Measurements from ENCODE around the gene LEKR1. TPM values are rescaled to one million over a fixed set of nuclear protein-coding genes. Genes with fewer than 3 reads are reported as not detected.

Gene LEKR1
- 1 to 10 TPM in 1 of 2 experiments, under 1 TPM in 1; 0.76 to 1.1 TPM for total RNA-seq

GRCh38 chr3:156826144-156826895, at the start of gene LEKR1:
LEKR1 (plus strand) TSS chr3:156826353; CDS start chr3:156829330, 2,977 bp downstream.
- DNase-seq = peak; percentile 78
- ATAC-seq = peak; percentile 83
- Mint-ChIP-seq H3K27ac (peak within 1 kb of the TSS; percentile 93), H3K36me3 (peaks cover 3% of the 10 kb centered on the region), H3K27me3 (no peaks in the 10 kb centered on the region), H3K4me1 (peaks cover 26% of the 10 kb centered on the region), H3K9me3 (ENCODE audit: low read depth) (no peaks in the 10 kb centered on the region), H3K4me3 (peak within 1 kb of the TSS; percentile 96)
- CTCF ChIA-PET = no interaction called here

- H3K4me1 Mint-ChIP-seq = peaks cover 1% of the 10 kb centered on the region
- peaks cover 2% of the 10 kb centered on the region for H3K36me3 Mint-ChIP-seq
- no peak for ATAC-seq
- CTCF ChIA-PET = interaction anchor here (1.1 kb wide), 1 partner anchor 26 kb away, joined by 3 read pairs; no protein-coding TSS in a partner anchor
- no peaks in the 10 kb centered on the region for H3K9me3 Mint-ChIP-seq (ENCODE audit: low read depth)
- no peak overlapping the region for H3K27ac Mint-ChIP-seq
- no peak overlapping the region for H3K4me3 Mint-ChIP-seq
- no peak for DNase-seq
- H3K27me3 Mint-ChIP-seq = no peaks in the 10 kb centered on the region
These were observed 49.3 kb upstream of the LEKR1 start for GRCh38 chr3:156776871-156777270.

- no peak for ATAC-seq
- peaks cover 9% of the 10 kb centered on the region for H3K4me1 Mint-ChIP-seq
- no peak overlapping the region for H3K4me3 Mint-ChIP-seq
- DNase-seq = no peak
- H3K9me3 Mint-ChIP-seq (ENCODE audit: low read depth) = no peaks in the 10 kb centered on the region
- H3K27me3 Mint-ChIP-seq = no peaks in the 10 kb centered on the region
- H3K36me3 Mint-ChIP-seq = peaks cover 9% of the 10 kb centered on the region
- no peak overlapping the region for H3K27ac Mint-ChIP-seq
- CTCF ChIA-PET = no interaction called here
These were observed 44.6 kb upstream of the LEKR1 start for GRCh38 chr3:156781310-156782230.

GRCh38 chr3:156782319-156782718, 43.8 kb upstream of the LEKR1 start:
- ATAC-seq = no peak
- CTCF ChIA-PET = no interaction called here
- no peak for DNase-seq

GRCh38 chr3:156782921-156783320, 43.2 kb upstream of the LEKR1 start:
- Mint-ChIP-seq H3K27me3 (no peaks in the 10 kb centered on the region), H3K4me3 (no peak overlapping the region), H3K4me1 (peaks cover 21% of the 10 kb centered on the region), H3K27ac (no peak overlapping the region), H3K9me3 (ENCODE audit: low read depth) (no peaks in the 10 kb centered on the region), H3K36me3 (peaks cover 11% of the 10 kb centered on the region)
- no peak for DNase-seq
- ATAC-seq = no peak
- CTCF ChIA-PET = no interaction called here

More at GRCh38 chr3:156782319-156782718, 43.8 kb upstream of the LEKR1 start:
- peaks cover 15% of the 10 kb centered on the region for H3K4me1 Mint-ChIP-seq
- no peaks in the 10 kb centered on the region for H3K9me3 Mint-ChIP-seq (ENCODE audit: low read depth)
- H3K4me3 Mint-ChIP-seq = no peak overlapping the region
- H3K36me3 Mint-ChIP-seq = peaks cover 9% of the 10 kb centered on the region
- no peak overlapping the region for H3K27ac Mint-ChIP-seq
- H3K27me3 Mint-ChIP-seq = no peaks in the 10 kb centered on the region

GRCh38 chr3:156787001-156787400, 39.2 kb upstream of the LEKR1 start:
- DNase-seq (peak; percentile 44), ATAC-seq (peak; percentile 56)
- H3K27ac Mint-ChIP-seq = peak overlapping the region; percentile 35
- H3K27me3 Mint-ChIP-seq = no peaks in the 10 kb centered on the region
- CTCF ChIA-PET = no interaction called here
- peaks cover 31% of the 10 kb centered on the region for H3K4me1 Mint-ChIP-seq
- H3K4me3 Mint-ChIP-seq = no peak overlapping the region
- no peaks in the 10 kb centered on the region for H3K9me3 Mint-ChIP-seq (ENCODE audit: low read depth)
- H3K36me3 Mint-ChIP-seq = peaks cover 15% of the 10 kb centered on the region

GRCh38 chr3:156787926-156788663, 38.1 kb upstream of the LEKR1 start:
- ATAC-seq (peak; percentile 67), DNase-seq (peak; percentile 48)
- no peak overlapping the region for H3K27ac Mint-ChIP-seq
- H3K9me3 Mint-ChIP-seq (ENCODE audit: low read depth) = no peaks in the 10 kb centered on the region
- CTCF ChIA-PET = interaction anchor here (1.0 kb wide), 1 partner anchor 349 kb away, joined by 4 read pairs; no protein-coding TSS in a partner anchor
- H3K36me3 Mint-ChIP-seq = peaks cover 21% of the 10 kb centered on the region
- H3K4me3 Mint-ChIP-seq = no peak overlapping the region
- H3K27me3 Mint-ChIP-seq = no peaks in the 10 kb centered on the region
- H3K4me1 Mint-ChIP-seq = peaks cover 42% of the 10 kb centered on the region

- ATAC-seq (no peak), DNase-seq (no peak)
- CTCF ChIA-PET = no interaction called here
- Mint-ChIP-seq H3K36me3 (peaks cover 22% of the 10 kb centered on the region), H3K9me3 (ENCODE audit: low read depth) (no peaks in the 10 kb centered on the region), H3K27ac (no peak overlapping the region), H3K27me3 (no peaks in the 10 kb centered on the region), H3K4me3 (no peak overlapping the region), H3K4me1 (peaks cover 47% of the 10 kb centered on the region)
These were observed 37.3 kb upstream of the LEKR1 start for GRCh38 chr3:156788846-156789245.

GRCh38 chr3:156790156-156790555, 36.0 kb upstream of the LEKR1 start:
- Mint-ChIP-seq H3K4me1 (peaks cover 45% of the 10 kb centered on the region), H3K27ac (no peak overlapping the region), H3K36me3 (peaks cover 21% of the 10 kb centered on the region), H3K4me3 (no peak overlapping the region), H3K27me3 (no peaks in the 10 kb centered on the region), H3K9me3 (ENCODE audit: low read depth) (no peaks in the 10 kb centered on the region)
- DNase-seq = no peak
- CTCF ChIA-PET = no interaction called here
- ATAC-seq = no peak

- H3K27ac Mint-ChIP-seq = peak overlapping the region; percentile 70
- CTCF ChIA-PET = no interaction called here
- H3K4me1 Mint-ChIP-seq = peaks cover 46% of the 10 kb centered on the region
- H3K4me3 Mint-ChIP-seq = no peak overlapping the region
- no peaks in the 10 kb centered on the region for H3K9me3 Mint-ChIP-seq (ENCODE audit: low read depth)
- peaks cover 24% of the 10 kb centered on the region for H3K36me3 Mint-ChIP-seq
- DNase-seq = no peak
- ATAC-seq = no peak
- H3K27me3 Mint-ChIP-seq = no peaks in the 10 kb centered on the region
These were observed 34.0 kb upstream of the LEKR1 start for GRCh38 chr3:156792114-156792513.

- Mint-ChIP-seq H3K36me3 (peaks cover 22% of the 10 kb centered on the region), H3K27ac (peak overlapping the region; percentile 75)
These were observed 33.6 kb upstream of the LEKR1 start for GRCh38 chr3:156792536-156792935.

GRCh38 chr3:156792945-156793344, 33.2 kb upstream of the LEKR1 start:
- peak; percentile 93 for ATAC-seq
- Mint-ChIP-seq H3K27ac (peak overlapping the region; percentile 75), H3K27me3 (no peaks in the 10 kb centered on the region), H3K9me3 (ENCODE audit: low read depth) (no peaks in the 10 kb centered on the region), H3K36me3 (peaks cover 21% of the 10 kb centered on the region), H3K4me3 (no peak overlapping the region), H3K4me1 (peaks cover 38% of the 10 kb centered on the region)
- DNase-seq = peak; percentile 65
- CTCF ChIA-PET = interaction anchor here (1.0 to 1.3 kb wide), 2 partner anchors 15 to 289 kb away, joined by 3 read pairs; no protein-coding TSS in a partner anchor

More at GRCh38 chr3:156792536-156792935, 33.6 kb upstream of the LEKR1 start:
- Mint-ChIP-seq H3K27me3 (no peaks in the 10 kb centered on the region), H3K4me1 (peaks cover 42% of the 10 kb centered on the region), H3K4me3 (no peak overlapping the region), H3K9me3 (ENCODE audit: low read depth) (no peaks in the 10 kb centered on the region)
- DNase-seq (no peak), ATAC-seq (no peak)
- CTCF ChIA-PET = interaction anchor here (1.3 kb wide), 1 partner anchor 16 kb away, joined by 3 read pairs; no protein-coding TSS in a partner anchor

- Mint-ChIP-seq H3K4me3 (no peak overlapping the region), H3K27me3 (no peaks in the 10 kb centered on the region), H3K36me3 (peaks cover 21% of the 10 kb centered on the region), H3K9me3 (ENCODE audit: low read depth) (no peaks in the 10 kb centered on the region), H3K4me1 (peaks cover 33% of the 10 kb centered on the region), H3K27ac (peak overlapping the region; percentile 75)
- CTCF ChIA-PET = interaction anchor here (1.0 to 1.3 kb wide), 3 partner anchors 15 to 289 kb away, joined by 3 to 4 read pairs (median 3); no protein-coding TSS in a partner anchor
- ATAC-seq (no peak), DNase-seq (no peak)
These were observed 32.8 kb upstream of the LEKR1 start for GRCh38 chr3:156793400-156793799.

Measured in activated CD8-positive, alpha-beta memory T cell treated with anti-CD3 and anti-CD28 coated beads, Interleukin-2, amount 10 ng/mL, durations not matched to agents 7 days and 5 days (primary cell).